NOMO-1 treated with dmso at 0.1 percent for 144 hours (cell line): ENCODE measurements around the gene CD244.
"Not testable (repeated sequence)": the region's sequence is repeated elsewhere in the genome, so short reads cannot be mapped to it uniquely, and the experiment has no call there.

Experiments
- DNase-seq: peaks from one replicate; lab custom pipeline; 2025; ENCODE audit not compliant: unreplicated experiment; lab: John Stamatoyannopoulos, UW

The CD244 gene

DNA sequence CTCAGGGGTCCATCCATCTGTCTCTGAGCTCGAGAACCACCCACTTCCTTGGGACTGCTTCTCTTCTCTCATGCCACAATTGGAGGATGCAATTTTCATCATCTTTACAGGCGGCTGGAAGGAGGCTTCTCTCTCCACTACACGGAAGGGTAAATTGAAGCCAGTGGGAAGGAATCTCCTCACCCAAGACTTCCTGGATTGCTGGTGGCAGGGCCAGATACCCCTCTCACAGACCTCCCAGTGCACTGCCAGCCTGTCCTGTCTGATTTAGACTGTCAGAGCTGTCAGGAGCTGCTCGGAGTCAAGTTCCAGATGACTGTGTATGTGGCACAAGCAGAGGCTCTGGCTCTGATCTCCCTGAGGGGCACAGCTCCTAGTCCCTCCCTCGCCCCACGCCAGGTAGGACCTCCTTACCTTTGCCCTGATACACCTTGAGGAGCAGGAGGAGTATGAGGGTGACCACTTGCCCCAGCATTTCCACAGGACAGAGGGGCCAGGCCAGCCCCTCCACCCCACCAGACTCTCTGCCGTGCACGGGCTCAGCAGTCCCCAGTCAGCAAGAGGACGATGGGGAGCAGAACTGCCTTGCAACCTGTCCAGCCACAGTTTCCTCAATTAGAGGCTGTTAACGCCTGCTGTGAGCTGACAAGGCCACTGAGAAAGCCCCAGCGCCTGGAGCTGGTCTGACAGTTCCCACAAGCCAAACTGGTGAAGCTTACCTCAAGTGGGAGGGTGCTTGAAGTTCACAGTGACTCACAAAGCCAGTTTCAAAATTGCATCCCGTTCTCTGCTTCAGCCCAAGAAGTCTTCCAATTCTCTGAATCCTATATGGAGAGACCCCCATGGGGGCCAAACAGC is at the start of gene CD244:
Gene CD244, minus strand, starts transcription at position 685 of the 858 bp plus-strand sequence. Its CDS starts 210 bp downstream, at position 475.
- peak; percentile 87 for DNase-seq

- no peak for DNase-seq
Measured at GRCh38 chr1:160911925-160912324, 49.2 kb upstream of the CD244 start.

DNA sequence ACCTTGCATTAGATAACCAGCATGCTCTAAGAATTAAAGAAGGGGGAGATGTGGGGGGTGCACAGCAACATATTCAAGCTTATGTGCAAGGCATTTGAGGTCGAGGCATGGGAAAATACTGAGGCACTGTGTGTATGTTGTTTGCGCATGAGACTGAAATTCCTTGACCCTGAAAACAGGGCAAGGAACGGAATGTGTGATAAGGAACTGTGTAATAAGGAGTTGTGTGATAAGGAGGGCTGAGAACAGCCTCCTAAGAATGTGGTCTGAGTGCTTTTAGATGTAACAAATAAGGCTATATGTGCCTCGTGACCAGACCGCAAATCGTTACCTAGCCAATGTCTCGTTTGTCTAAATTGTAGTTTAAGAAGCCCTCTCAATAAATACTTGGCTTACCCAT is 48.8 kb upstream of the CD244 start:
- DNase-seq = no peak

DNA sequence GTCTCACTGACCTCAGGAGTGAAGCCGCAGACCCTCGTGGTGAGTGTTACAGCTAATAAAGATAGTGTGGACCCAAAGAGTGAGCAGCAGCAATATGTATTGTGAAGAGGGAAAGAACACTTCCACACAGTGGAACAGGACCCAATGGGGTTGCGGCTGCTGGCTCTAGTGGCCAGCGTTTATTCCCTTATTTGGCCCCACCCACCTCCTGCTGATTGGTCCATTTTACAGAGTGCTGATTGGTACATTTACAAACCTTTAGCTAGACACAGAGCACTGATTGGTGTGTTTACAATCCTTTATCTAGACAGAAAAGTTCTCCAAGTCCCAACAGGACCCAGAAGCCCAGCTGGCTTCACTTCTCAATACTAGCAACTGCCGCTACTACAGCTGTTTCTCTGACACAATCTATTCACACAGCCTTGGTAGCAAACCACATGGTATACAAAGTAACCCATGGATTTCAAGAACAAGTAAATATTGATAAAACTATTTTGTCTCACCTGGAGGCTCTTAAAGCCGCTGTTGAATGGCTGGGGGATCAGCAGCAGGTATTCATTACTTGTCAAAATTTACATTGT is 47.6 kb upstream of the CD244 start:
- DNase-seq = no peak

GRCh38 chr1:160907976-160908375 is 45.3 kb upstream of the CD244 start:
- DNase-seq = no peak

- DNase-seq = no peak
Measured at GRCh38 chr1:160905617-160905989, 42.9 kb upstream of the CD244 start.

DNA sequence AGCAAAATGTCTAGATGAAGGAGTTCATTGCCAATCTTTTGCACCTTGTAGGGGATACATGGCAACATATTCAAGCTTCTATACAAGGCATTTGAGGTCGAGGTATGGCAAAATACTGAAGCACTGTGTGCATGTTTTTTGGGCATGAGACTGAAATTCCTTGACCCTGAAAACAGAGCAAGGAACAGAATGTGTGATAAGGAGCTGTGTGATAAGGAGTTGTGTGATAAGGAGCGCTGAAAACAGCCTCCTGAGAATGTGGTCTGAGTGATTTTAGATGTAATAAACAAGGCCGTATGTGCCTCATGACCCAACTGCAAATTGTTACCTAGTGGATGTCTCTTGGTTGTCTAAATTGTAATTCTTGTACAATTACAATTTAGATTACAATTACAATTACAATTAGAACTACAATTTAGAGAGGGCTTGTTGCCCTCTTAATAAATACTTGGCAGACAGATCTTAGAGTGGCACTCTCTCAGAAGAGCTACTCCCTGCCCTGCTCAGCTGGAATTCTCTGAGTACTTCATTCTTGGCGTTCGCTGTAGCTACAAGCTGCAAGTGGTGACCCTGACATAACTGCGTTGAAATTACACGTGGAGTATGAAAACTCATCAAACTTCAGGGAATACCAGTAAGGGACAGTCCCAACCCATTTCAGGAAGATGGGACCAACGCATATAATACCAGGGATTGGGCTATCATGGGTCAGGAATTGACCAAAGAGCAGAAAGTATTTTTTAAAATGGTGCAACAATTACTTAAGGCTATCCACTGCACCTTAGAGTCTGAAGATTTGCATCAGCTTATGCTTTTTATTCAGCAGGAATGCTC is 42.3 kb upstream of the CD244 start:
- no peak for DNase-seq

GRCh38 chr1:160902251-160902650 is 39.6 kb upstream of the CD244 start:
- DNase-seq = not testable (repeated sequence)

- DNase-seq = no peak
Measured at GRCh38 chr1:160901768-160902167, 39.1 kb upstream of the CD244 start.

DNA sequence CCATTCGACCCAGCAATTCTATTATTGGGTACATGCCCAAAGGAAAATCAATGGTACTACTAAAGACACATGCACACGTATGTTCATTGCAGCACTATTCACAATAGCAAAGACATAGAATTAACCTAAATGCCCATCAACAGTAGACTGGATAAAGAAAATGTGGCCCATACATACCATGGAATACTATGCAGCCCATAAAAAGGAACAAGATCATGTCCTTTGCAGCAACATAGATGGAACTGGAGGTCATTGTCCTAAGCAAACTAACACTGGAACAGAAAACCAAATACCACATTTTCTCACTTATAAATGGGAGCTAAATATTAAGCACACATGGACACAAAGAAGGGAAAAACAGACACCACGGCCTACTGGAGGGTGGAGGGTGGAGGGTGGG is 38.0 kb upstream of the CD244 start:
- not testable (repeated sequence) for DNase-seq

DNA sequence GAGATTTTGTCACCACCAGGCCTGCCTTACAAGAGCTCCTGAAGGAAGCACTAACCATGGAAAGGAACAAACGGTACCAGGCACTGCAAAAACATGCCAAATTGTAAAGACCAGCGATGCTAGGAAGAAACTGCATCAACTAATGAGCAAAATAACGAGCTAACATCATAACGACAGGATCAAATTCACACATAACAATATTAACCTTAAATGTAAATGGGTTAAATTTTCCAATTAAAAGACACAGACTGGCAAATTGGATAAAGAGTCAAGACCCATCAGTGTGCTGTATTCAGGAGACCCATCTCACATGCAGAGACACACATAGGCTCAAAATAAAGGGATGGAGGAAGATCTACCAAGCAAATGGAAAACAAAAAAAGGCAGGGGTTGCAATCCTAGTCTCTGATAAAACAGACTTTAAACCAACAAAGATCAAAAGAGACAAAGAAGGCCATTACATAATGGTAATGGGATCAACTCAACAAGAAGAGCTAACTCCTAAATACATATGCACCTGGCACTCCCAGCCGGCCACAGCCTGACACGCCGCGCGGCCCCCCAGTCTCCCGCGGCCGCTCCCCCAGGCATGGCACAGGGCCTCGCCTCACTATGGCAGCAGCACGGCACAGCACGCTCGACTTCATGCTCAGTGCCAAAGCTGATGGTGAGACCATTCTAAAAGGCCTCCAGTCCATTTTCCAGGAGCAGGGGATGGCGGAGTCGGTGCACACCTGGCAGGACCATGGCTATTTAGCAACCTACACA is 31.9 kb upstream of the CD244 start:
- DNase-seq = not testable (repeated sequence)

- DNase-seq = no peak
Measured at GRCh38 chr1:160891474-160891873, 28.8 kb upstream of the CD244 start.

- DNase-seq = no peak
Measured at GRCh38 chr1:160888926-160889325, 26.2 kb upstream of the CD244 start.

GRCh38 chr1:160887071-160887470 is 24.4 kb upstream of the CD244 start:
- DNase-seq = no peak

DNA sequence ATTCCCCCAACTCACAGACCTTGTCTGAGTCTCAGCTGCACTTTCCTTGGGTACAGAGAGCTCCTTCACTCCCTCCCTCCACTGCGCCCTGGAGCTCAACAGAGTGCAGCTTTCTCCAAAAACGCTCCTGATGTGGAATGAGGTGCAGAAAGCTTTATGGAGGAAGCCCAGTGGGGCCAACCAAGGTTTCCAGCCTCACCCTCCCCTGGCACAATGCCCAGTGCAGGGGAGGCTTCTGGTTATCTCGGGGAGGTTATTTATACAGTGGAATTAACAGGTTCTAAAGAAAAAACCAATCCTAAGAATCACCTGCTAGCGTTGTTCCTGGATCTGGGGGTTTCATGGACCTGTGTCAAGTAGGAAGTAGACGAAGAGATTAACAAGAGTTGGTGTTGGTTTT is 22.4 kb upstream of the CD244 start, which contains the start of gene ITLN1:
Gene ITLN1, minus strand, starts transcription at position 139 of the 400 bp plus-strand sequence. CDS start 303 bp downstream, outside the sequence.
- DNase-seq = no peak

DNA sequence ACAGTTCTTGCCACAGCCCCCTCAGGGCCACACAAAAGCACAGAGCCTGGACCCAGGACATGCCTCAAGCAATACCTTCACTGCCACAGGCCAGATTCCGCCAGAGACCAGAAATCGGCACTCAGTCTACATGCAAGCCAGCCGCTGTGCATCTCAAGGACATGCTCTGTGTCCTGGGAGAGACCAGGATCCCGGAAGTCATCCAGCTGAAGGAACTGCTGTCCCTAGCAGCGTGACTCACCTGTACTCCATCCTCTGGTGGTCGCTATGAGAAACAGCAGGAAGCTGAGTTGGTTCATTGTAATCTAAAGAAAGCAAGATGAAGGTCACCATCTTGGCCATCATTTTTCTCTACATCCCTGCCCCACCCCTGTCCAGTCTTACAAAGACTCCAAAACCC is 21.9 kb upstream of the CD244 start:
- DNase-seq = no peak

DNA sequence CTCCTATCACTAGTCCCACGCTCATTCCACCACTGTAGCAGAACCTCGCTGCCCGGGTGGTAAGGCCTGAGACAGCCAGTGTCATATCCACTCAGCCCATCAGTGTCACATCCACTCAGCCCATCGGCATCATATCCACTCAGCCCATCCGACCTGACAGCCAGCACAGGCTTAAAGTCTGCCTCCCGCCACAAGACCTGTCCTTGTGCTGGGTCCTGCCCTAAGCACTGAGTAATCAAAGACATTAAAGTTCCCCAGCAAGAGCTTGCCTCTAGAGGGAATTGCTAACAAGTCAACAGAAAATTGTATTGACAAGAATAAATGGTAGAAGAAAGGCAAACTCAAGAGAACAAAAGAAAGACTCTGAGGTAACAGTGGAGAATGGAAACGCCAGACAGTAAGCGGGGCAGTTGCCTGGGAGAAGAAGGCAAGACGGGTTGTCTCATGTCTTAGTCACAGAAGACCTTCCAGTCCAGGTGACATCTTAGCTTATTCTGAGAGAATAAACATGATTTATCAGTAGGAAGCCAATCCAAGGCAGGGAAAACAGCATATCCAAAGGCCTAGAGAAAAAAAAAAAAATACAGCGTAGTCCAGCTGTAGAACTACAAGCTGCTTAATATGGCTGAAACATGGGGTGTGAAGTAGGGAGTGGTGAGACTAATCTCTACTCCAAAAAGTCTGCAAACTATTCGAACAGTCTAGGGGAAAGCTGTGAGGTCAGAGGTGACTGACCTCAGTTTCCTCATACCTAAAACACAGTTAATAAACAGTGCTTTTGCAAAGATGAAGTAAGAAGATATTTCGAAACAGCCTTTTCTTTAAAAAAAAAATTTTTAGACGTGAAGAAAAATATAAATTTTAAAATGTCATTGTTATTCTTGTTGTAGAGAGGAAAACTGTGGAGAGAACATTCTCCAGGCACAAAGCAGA is 21.2 kb upstream of the CD244 start:
- DNase-seq = no peak

DNA sequence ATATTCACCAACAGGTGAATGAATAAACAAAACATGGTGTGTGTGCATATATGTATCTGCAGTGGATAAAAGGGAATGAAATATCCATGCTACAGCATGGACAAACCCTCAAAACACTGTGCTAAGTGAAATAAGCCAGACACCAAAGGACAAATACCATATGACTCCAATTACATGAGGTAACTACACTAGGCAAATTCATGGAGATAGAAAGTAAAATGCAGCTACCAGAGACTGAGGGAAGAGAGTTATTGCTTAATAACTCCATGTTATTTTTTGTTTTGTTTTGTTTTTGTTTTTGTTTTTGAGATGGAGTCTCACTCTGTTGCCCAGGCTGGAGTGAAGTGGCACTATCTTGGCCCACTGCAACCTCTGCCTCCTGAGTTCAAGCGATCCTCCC is 19.9 kb upstream of the CD244 start:
- no peak for DNase-seq

- not testable (repeated sequence) for DNase-seq
Measured at GRCh38 chr1:160881264-160881663, 18.6 kb upstream of the CD244 start.

GRCh38 chr1:160880216-160880615 is 17.5 kb upstream of the CD244 start:
- no peak for DNase-seq
